ENCODE results near the gene VGLL4. TPM values are rescaled to one million over a fixed set of nuclear protein-coding genes. Genes with fewer than 3 reads are reported as not detected.
"Not testable (repeated sequence)": the region's sequence is repeated elsewhere in the genome, so short reads cannot be mapped to it uniquely, and the experiment has no call there.

Gene VGLL4
- polyA plus RNA-seq, 5 donors = 95.0 to 117 (median 103) TPM

GRCh38 chr3:11591002-11591355 lies 52.7 kb downstream of the VGLL4 start:
- no peak for DNase-seq

DNA sequence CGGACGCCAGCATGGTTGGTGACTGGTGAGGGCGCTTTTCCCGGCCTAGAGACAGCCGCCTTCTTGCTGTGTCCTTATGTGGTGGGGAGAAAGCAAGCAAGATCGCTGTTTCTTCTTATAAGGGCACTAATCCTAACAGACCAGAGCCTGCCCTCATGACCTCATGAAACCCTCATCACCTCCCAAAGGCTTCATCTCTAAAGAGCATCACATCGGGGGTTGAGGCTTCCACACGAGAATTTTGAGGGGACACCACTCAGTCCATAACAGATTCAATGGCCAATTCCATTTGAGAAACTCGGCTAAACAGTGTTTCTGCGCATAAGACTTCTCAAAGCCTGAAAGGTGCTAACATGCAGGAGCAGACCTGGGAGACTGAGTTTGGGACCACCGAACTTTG lies 54.0 kb downstream of the VGLL4 start:
- DNase-seq = no peak

GRCh38 chr3:11588755-11589154 lies 55.0 kb downstream of the VGLL4 start:
- DNase-seq = no peak

- no peak for DNase-seq
Measured at GRCh38 chr3:11588338-11588737, 55.4 kb downstream of the VGLL4 start.

DNA sequence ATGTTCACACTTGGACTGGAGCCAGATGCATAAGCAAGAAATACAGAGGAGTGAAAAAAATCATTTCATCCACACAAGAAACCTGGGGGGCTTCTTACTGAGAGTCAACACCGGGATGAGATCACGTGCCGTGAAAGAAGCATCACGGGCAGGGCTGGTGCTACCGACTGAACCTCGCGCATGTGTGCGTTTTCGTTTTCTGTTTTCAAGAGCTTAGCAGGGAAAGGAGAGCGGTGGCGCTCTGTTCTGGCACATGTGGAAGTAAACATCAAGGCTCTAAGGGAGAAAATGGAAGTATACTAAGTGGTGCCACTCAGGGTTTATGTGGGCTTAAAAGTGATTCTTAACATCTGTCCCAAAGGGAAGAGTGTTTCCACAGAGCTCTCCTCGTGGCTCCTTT lies 55.9 kb downstream of the VGLL4 start:
- no peak for DNase-seq

DNA sequence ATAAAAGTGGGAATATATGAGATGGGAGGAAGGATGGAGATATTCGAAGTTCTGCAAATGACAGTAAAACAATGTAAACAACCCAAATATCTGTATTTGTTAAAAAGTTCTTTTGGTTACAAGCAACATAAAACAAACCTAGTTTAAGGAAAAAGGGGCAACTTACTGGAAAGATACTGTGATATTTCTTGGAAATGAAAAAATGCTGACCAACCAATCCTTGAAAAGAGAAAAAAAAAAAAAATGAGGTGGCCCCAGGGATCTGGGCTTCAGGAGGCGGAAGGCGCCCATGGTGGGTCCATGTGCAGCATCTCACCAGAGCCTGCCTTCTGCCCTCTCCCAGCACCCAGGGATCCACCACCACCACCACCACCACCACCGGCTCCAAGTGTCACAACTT lies 59.1 kb downstream of the VGLL4 start:
- no peak for DNase-seq

DNA sequence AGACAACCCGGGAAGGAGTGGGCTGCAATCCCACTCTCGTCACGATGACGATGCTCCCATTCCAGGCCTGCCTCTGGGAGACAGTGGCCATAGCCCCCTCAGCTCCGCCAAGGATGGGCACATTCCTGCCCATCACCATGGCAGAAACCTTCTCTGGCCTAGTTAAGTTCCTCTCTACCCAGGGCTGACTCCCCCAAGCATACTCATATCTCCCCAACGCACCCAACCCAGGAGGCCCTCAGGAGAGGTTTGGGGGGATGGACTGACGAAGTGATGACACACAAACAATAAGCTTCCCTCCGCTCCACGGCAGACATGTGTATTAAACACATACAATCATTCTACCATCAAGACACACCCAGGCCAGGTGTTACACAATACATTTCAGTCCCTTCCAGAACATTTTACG lies 60.1 kb downstream of the VGLL4 start:
- DNase-seq = no peak

DNA sequence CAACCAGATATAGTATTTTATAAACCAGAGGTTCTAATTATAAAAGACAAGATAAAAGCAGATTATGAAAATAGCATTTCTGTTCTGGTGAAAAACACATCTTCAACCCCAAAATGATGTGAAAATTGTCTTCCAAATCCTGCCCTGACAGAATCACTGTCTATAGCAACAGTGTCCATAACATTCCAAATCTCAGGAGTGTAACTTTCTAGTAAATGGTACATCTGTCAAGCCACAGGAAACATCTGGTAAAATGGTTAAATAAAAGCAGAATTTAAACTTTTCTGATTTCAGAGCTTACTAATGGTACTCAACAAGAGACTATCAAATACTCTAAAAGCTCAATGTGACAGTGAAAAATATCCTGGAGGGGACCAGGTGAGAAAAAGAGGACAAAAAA lies 60.5 kb downstream of the VGLL4 start:
- DNase-seq = no peak

DNA sequence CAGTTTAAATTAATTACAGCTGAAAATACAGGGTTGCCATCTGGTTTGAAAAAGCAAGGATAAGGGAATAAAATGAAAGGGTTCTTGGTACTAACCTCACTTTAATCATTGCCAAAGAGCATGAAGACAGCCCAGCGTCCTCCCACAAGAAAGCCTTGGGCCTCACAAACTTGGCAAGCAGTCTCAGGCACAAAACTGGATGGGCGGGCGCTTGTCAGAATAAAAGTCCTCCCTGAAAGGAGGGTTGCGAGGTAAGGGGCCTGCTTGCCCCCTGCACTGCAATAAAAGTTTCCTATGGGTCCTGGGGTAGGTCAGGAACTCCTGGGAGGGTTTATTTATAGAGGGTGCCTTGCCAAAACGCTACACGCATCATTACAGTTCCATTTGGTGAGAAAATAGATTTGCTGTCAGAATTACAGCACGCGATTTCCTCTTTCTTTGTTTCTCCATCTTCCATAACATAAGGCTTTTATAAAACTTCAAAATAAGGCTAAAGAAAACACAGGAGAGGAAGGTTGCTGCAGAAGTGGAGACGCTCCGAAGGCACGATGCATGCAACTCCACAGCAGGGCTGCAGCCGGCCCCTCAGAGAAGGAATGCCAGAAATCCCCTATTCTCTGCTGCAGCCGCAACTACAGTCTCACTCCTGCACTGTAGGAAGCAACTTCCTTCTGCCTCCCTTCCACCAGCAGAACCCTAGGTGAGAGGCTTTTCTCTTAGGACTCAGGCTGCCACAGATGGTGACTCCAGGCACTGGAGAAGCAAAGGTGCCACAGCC lies 61.3 kb downstream of the VGLL4 start:
- DNase-seq = peak; percentile 83 to 86

GRCh38 chr3:11581237-11582190 lies 62.2 kb downstream of the VGLL4 start:
- DNase-seq = no peak

- DNase-seq = no peak
Measured at GRCh38 chr3:11580645-11581044, 63.1 kb downstream of the VGLL4 start.

DNA sequence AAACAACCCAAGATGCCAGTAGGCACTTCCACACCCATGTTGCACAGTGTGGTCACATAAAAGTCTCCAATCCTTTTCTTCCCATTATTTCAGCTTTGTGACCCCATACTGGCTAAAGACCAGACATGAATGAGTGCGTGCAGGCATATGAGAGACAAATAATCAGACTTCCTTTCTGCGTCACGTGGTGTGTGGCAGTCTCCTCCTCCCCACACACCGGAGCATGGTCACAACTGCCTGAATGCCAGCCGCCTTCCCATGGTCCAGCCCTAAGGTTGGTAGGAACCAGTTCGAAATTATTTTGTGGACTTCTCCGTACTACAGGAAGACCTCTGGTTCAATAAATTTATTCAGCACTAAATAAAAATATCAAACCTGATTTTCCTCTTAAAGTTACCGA lies 65.5 kb downstream of the VGLL4 start:
- DNase-seq = no peak

- no peak for DNase-seq
Measured at GRCh38 chr3:11576453-11576852, 67.3 kb downstream of the VGLL4 start.

- DNase-seq = no peak
Measured at GRCh38 chr3:11575677-11576076, 68.0 kb downstream of the VGLL4 start.

DNA sequence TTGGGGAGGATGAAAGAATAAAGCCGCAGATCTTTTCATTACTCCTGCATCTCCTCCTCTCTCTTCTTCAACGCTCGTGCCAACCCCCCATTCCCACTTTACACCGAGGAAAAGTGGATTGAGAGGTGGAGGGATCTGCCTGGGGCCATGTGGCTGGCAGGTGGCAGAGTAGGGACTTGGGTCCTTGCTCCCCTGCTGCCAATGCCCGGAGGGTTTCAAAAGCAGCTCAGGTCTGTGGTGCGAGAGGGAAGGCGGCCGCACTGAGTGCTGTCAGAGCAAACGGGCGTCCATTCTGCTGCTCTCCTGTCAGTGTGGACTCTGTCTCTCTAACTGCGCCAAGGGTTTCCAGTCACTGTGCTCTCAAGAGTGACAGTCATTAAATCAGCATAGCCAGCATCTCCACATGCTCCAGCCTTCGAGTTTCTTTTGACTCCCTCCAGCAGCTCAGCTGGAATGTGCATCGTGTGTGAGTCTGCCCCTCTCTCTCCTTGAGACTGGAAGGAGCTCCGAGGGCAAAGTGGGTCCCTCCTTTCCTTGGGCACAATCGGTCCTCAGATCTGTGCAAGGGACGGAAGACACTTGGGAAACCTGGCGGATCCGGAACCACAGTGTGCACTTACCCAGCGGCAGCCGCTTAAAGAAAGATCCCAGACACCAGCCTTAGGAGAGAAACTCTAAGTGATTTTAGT lies 68.6 kb downstream of the VGLL4 start:
- DNase-seq = no peak

- not testable (repeated sequence) for DNase-seq
Measured at GRCh38 chr3:11572660-11573059, 71.1 kb downstream of the VGLL4 start.

GRCh38 chr3:11570789-11571495 lies 72.8 kb downstream of the VGLL4 start:
- DNase-seq = no peak

- DNase-seq = no peak
Measured at GRCh38 chr3:11570251-11570650, 73.5 kb downstream of the VGLL4 start.

- DNase-seq = no peak
Measured at GRCh38 chr3:11569156-11569741, 74.5 kb downstream of the VGLL4 start.

GRCh38 chr3:11568503-11569155 lies 75.1 kb downstream of the VGLL4 start:
- DNase-seq = no peak
